Activated CD4-positive, alpha-beta memory T cell treated with anti-CD3 and anti-CD28 coated beads for 36 hours (primary cell): Measurements from ENCODE around the gene DNM2. TPM values are rescaled to one million over a fixed set of nuclear protein-coding genes. Genes with fewer than 3 reads are reported as not detected.

Experiments used
- CTCF ChIA-PET: fragments of 350-600 bp; sonication (Branson Sonifier 250); formaldehyde crosslinking; loops from one replicate; lab custom pipeline; 2021; ENCODE audit warnings: antibody characterized with exemption, inconsistent platforms; lab: Charles Lee
- POLR2A ChIA-PET: fragments of 350-600 bp; sonication (Branson Sonifier 250); formaldehyde crosslinking; loops from one replicate; lab custom pipeline; 2021; ENCODE audit warnings: antibody characterized with exemption; lab: Charles Lee
- DNase-seq: peaks from one replicate; pipeline ENCODE4 v3.0.0-alpha.2; 2020
- H3K27ac Mint-ChIP-seq: one replicate; pipeline ENCODE4 v1.8.0; 2021; ENCODE audit warnings: mixed read lengths
- H3K27me3 Mint-ChIP-seq: one replicate; pipeline ENCODE4 v1.8.0; 2021; ENCODE audit warnings: mixed read lengths
- H3K36me3 Mint-ChIP-seq: one replicate; pipeline ENCODE4 v1.8.0; 2021; ENCODE audit warnings: mixed read lengths
- H3K4me1 Mint-ChIP-seq: one replicate; pipeline ENCODE4 v1.8.0; 2021; ENCODE audit warnings: low read depth, mixed read lengths
- H3K4me3 Mint-ChIP-seq: one replicate; pipeline ENCODE4 v1.8.0; 2021; ENCODE audit warnings: mild to moderate bottlenecking, mixed read lengths
- H3K9me3 Mint-ChIP-seq: one replicate; pipeline ENCODE4 v1.8.0; 2021; ENCODE audit warnings: mixed read lengths
- intact Hi-C: fragments of 100-400 bp; cut with micrococcal nuclease; formaldehyde crosslinking; loops from one replicate; pipeline ENCODE4 v1.15.1; 2023
- total RNA-seq, 2 experiments: library from RNA; stranded (reverse); gene quantifications; one replicate each; pipeline ENCODE4 v1.2.3, GENCODE V29; 2021

DNM2 gene
- total RNA-seq, 2 experiments from 2014 or later = 171 to 173 TPM

DNA sequence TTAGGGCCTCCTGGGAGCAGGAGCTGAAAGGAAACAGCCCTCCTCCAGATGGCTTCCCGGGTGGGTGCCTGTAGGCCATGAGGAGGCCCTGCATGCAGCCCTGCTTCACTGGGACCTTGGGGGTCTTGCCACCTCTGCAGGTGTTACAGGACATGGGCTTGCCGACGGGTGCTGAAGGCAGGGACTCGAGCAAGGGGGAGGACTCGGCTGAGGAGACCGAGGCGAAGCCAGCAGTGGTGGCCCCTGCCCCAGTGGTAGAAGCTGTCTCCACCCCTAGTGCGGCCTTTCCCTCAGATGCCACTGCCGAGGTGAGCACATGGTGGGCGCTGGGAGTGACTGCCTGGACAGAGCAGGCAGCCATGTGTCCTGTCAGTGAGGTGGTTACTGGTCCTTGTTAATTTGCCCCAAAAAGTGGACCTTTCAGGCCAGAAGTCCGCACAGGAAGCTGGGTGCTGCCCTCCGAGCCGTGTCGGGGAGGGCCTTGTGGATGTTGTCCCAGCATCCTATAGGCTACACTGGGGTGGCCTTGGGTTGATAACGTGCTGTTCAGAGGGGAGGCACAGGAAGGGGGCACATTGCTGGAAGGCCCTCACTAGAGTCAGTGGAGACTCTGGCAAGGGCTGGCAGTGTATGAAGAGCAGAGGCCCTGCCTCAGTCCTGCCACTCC lies 35.3 kb upstream of the DNM2 start:
- H3K4me1 Mint-ChIP-seq = no peaks in the 10 kb centered on the region
- H3K4me3 Mint-ChIP-seq = no peak overlapping the region
- no peaks in the 10 kb centered on the region for H3K27me3 Mint-ChIP-seq
- H3K27ac Mint-ChIP-seq = no peak overlapping the region
- peaks cover 59% of the 10 kb centered on the region for H3K36me3 Mint-ChIP-seq
- no peak for DNase-seq
- ChIA-PET CTCF (interaction anchor here (4.1 kb wide), 1 partner anchor 17 kb away, joined by 26 read pairs; the partner anchor contains the start of gene QTRT1), POLR2A (no interaction called here)
- H3K9me3 Mint-ChIP-seq = no peaks in the 10 kb centered on the region
- intact Hi-C loops = no loop called here

GRCh38 chr19:10683064-10683426 lies 34.8 kb upstream of the DNM2 start:
- H3K4me3 Mint-ChIP-seq = no peak overlapping the region
- H3K4me1 Mint-ChIP-seq = no peaks in the 10 kb centered on the region
- no peaks in the 10 kb centered on the region for H3K9me3 Mint-ChIP-seq
- intact Hi-C loops = no loop called here
- POLR2A ChIA-PET = no interaction called here
- no peak overlapping the region for H3K27ac Mint-ChIP-seq
- DNase-seq = no peak
- no peaks in the 10 kb centered on the region for H3K27me3 Mint-ChIP-seq
- H3K36me3 Mint-ChIP-seq = peaks cover 60% of the 10 kb centered on the region
- CTCF ChIA-PET = no interaction called here

GRCh38 chr19:10683582-10683981 lies 34.3 kb upstream of the DNM2 start:
- no peak overlapping the region for H3K4me3 Mint-ChIP-seq
- H3K27ac Mint-ChIP-seq = no peak overlapping the region
- intact Hi-C loops = no loop called here
- peaks cover 60% of the 10 kb centered on the region for H3K36me3 Mint-ChIP-seq
- no peaks in the 10 kb centered on the region for H3K4me1 Mint-ChIP-seq
- DNase-seq = no peak
- ChIA-PET POLR2A (no interaction called here), CTCF (no interaction called here)
- H3K27me3 Mint-ChIP-seq = no peaks in the 10 kb centered on the region
- no peaks in the 10 kb centered on the region for H3K9me3 Mint-ChIP-seq

GRCh38 chr19:10685210-10685609 lies 32.7 kb upstream of the DNM2 start:
- POLR2A ChIA-PET = no interaction called here
- Mint-ChIP-seq H3K27ac (no peak overlapping the region), H3K9me3 (no peaks in the 10 kb centered on the region), H3K4me3 (no peak overlapping the region), H3K4me1 (no peaks in the 10 kb centered on the region), H3K27me3 (no peaks in the 10 kb centered on the region), H3K36me3 (peaks cover 60% of the 10 kb centered on the region)
- CTCF ChIA-PET = interaction anchor here (1.3 kb wide), 1 partner anchor 15 kb away, joined by 3 read pairs; no protein-coding TSS in a partner anchor
- no peak for DNase-seq
- intact Hi-C loops = no loop called here

DNA sequence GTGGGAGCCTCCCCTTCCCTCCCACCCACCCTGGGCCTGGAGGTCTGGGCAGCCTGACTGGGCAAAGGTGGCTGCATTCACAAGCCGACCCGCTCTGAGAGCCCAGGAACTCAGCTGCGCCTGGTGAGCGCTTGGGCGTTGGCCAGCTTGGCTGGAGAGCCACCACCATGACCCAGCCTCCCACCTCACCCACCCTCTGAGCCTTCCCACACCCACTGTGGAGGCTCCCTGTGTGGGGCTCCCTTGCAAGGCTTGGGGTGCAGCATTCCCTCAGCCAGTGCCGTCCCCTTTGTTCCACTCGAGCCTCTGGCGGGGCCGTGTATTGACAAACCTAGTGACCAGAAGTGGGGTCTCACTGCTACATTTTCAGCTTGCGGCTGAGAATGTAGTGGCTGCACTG lies 31.7 kb upstream of the DNM2 start:
- Mint-ChIP-seq H3K4me3 (no peak overlapping the region), H3K27ac (no peak overlapping the region), H3K4me1 (no peaks in the 10 kb centered on the region), H3K9me3 (no peaks in the 10 kb centered on the region), H3K27me3 (no peaks in the 10 kb centered on the region), H3K36me3 (peaks cover 59% of the 10 kb centered on the region)
- ChIA-PET CTCF (interaction anchor here (1.0 kb wide), 1 partner anchor 13 kb away, joined by 4 read pairs; no protein-coding TSS in a partner anchor), POLR2A (no interaction called here)
- intact Hi-C loops = no loop called here
- no peak for DNase-seq

GRCh38 chr19:10686661-10687517 lies 31.0 kb upstream of the DNM2 start:
- no peaks in the 10 kb centered on the region for H3K9me3 Mint-ChIP-seq
- H3K36me3 Mint-ChIP-seq = peaks cover 52% of the 10 kb centered on the region
- no peaks in the 10 kb centered on the region for H3K4me1 Mint-ChIP-seq
- no peak overlapping the region for H3K4me3 Mint-ChIP-seq
- H3K27ac Mint-ChIP-seq = no peak overlapping the region
- intact Hi-C loops = no loop called here
- no peak for DNase-seq
- ChIA-PET POLR2A (no interaction called here), CTCF (interaction anchor here (1.0 kb wide), 1 partner anchor 13 kb away, joined by 4 read pairs; no protein-coding TSS in a partner anchor)
- H3K27me3 Mint-ChIP-seq = no peaks in the 10 kb centered on the region

DNA sequence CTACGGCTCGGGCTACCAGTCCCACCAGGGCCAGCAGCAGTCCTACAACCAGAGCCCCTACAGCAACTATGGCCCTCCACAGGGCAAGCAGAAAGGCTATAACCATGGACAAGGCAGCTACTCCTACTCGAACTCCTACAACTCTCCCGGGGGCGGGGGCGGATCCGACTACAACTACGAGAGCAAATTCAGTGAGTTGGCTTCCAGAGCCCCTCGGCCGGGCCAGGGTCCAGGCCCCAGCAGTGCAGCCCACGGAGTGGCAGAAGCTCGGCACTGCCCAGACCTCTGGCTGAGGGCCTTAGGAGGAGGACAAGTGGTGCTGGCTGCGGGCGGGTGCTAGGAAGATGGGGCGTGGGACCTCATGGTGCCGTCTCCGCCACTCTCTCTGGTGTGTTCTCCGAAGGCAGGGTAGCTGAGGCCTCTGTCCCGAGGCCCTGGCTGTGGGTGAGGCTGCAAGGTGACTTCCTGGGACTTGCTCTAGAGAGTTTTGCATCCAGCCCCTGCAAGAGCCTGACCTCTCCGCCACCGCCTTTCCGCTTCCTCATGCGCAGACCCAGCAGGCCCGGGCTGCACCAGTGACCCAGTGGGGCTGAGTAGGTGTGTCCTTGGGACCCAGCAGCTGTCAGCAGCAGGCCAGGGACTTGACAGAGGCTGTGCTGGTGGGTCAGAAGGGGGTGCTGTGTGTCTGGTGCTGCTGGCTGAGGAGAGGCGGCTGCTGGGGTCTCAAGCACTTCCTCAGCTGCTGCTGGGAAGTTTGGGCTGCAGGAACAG lies 30.2 kb upstream of the DNM2 start:
- ChIA-PET POLR2A (no interaction called here), CTCF (interaction anchor here (1.0 kb wide), 1 partner anchor 12 kb away, joined by 3 read pairs; no protein-coding TSS in a partner anchor)
- Mint-ChIP-seq H3K4me1 (no peaks in the 10 kb centered on the region), H3K9me3 (no peaks in the 10 kb centered on the region), H3K27me3 (no peaks in the 10 kb centered on the region), H3K4me3 (no peak overlapping the region), H3K27ac (no peak overlapping the region), H3K36me3 (peaks cover 48% of the 10 kb centered on the region)
- DNase-seq = no peak
- intact Hi-C loops = no loop called here

- Mint-ChIP-seq H3K27me3 (no peaks in the 10 kb centered on the region), H3K9me3 (no peaks in the 10 kb centered on the region), H3K36me3 (peaks cover 41% of the 10 kb centered on the region), H3K27ac (no peak overlapping the region), H3K4me1 (no peaks in the 10 kb centered on the region), H3K4me3 (no peak overlapping the region)
- intact Hi-C loops = no loop called here
- ChIA-PET CTCF (interaction anchor here (1.0 to 3.3 kb wide), 3 partner anchors 11 to 107 kb away, joined by 3 to 12 read pairs (median 3); no protein-coding TSS in a partner anchor), POLR2A (no interaction called here)
- no peak for DNase-seq
These were observed 29.2 kb upstream of the DNM2 start for GRCh38 chr19:10688545-10689280.

DNA sequence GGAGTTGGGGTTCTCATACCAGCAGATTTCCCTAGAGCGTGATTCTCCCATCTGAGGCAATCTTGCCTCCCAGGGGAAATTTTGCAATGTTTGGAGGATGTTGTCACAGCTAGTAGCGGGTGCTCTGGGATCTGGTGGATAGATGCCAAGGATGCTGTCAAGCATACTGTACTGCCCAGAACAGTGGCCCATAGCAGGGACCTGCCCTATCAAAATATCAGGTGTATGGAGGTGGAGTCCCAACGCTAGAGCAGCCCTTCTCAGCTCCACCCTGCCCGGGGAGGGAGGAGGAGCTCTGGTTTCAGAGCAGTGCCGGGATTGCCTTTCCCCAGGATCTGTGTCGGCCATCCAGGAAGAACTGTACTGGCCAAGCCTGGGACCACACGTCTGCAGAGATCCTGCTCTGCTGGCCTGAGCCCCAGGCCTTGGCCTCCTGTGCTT lies 27.5 kb upstream of the DNM2 start:
- H3K4me3 Mint-ChIP-seq = no peak overlapping the region
- peaks cover 37% of the 10 kb centered on the region for H3K36me3 Mint-ChIP-seq
- intact Hi-C loops = no loop called here
- peaks cover 7% of the 10 kb centered on the region for H3K4me1 Mint-ChIP-seq
- H3K9me3 Mint-ChIP-seq = no peaks in the 10 kb centered on the region
- no peak overlapping the region for H3K27ac Mint-ChIP-seq
- DNase-seq = no peak
- POLR2A ChIA-PET = no interaction called here
- CTCF ChIA-PET = interaction anchor here (0.9 to 3.3 kb wide), 3 partner anchors 9 to 109 kb away, joined by 3 to 12 read pairs (median 4); partner anchors contain the start of gene QTRT1
- H3K27me3 Mint-ChIP-seq = peaks cover under 1% of the 10 kb centered on the region

- ChIA-PET CTCF (interaction anchor here (1.0 to 3.3 kb wide), 3 partner anchors 8 to 110 kb away, joined by 3 to 12 read pairs (median 3); partner anchors contain the start of gene DNM2), POLR2A (no interaction called here)
- Mint-ChIP-seq H3K27me3 (peaks cover 7% of the 10 kb centered on the region), H3K4me1 (peaks cover 15% of the 10 kb centered on the region), H3K9me3 (no peaks in the 10 kb centered on the region), H3K4me3 (no peak overlapping the region), H3K36me3 (peaks cover 37% of the 10 kb centered on the region), H3K27ac (no peak overlapping the region)
- intact Hi-C loops = no loop called here
- no peak for DNase-seq
These were observed 26.5 kb upstream of the DNM2 start for GRCh38 chr19:10691178-10691881.

DNA sequence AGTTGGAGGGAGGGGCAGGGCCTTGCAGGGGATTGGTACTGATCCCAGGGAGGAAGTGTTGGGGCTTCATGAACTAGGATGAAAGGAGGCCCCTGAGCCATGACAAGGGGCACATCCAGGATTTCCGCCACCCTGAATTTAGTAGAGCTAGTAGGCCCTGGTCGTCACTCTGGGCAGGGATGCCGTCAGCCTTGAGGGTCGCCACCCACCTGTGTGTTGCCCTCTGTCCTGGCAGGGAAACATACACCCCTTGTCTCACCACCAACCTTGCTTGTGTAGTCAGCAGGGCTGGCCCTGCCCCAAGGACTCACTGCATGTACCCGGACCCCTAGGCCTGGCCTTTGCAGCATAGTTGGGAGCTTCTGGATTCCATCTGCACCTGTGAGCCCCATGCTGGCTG lies 26.0 kb upstream of the DNM2 start:
- H3K27me3 Mint-ChIP-seq = peaks cover 9% of the 10 kb centered on the region
- POLR2A ChIA-PET = no interaction called here
- DNase-seq = no peak
- H3K36me3 Mint-ChIP-seq = peaks cover 36% of the 10 kb centered on the region
- H3K4me3 Mint-ChIP-seq = no peak overlapping the region
- intact Hi-C loops = no loop called here
- no peak overlapping the region for H3K27ac Mint-ChIP-seq
- CTCF ChIA-PET = interaction anchor here (1.0 to 3.3 kb wide), 2 partner anchors 8 to 26 kb away, joined by 3 to 12 read pairs; partner anchors contain the start of gene DNM2
- no peaks in the 10 kb centered on the region for H3K9me3 Mint-ChIP-seq
- peaks cover 15% of the 10 kb centered on the region for H3K4me1 Mint-ChIP-seq
